Mammary epithelial cell (primary cell): ENCODE measurements around the gene GNL2.

Experiments used
- CTCF ChIP-seq, 2 donors: IDR thresholded peaks in 1 of 2; conservative IDR thresholded peaks in 1 of 2; 2 replicates each; pipeline ENCODE4 v1.5.1; 2011 to 2012; ENCODE audit warnings: inconsistent platforms in 2 of 2, low read length in 2 of 2, mild to moderate bottlenecking in 2 of 2, control low read depth in 1 of 2, low read depth in 1 of 2; ENCODE audit not compliant: insufficient read depth in 1 of 2; ENCODE audit errors: extremely low read depth in 1 of 2
- EZH2 ChIP-seq: IDR thresholded peaks from 2 replicates; pipeline ENCODE4 v1.6.1; 2012; ENCODE audit warnings: low read length, inconsistent platforms, borderline replicate concordance

DNA sequence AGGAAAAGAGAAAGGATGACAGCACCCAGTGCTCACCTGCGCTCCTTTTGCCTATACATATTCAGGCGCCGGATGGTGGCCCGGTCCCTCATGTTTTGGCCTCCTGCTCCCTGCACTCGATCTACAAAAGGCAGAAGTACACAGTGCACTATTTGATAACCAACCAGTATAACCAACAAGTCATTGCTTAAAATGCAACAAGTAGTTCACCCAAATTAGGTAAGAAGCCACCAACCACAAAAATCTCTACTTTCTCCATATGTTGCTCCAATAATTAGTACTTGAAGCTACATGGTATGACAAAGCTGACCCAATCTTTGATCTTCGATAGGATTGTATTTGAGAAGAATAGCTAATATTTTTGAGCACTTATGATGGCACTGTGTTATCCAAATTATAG is 2.0 kb downstream of the GNL2 start:
- TF ChIP-seq CTCF (conservative IDR thresholded peaks at IDR 0.05 in 1 of 2, IDR thresholded peaks at IDR 0.05 in 1 of 2; ENCODE audit: extremely low read depth in 1 of 2, insufficient read depth in 1 of 2, low read depth in 1 of 2, low read length in 2 of 2) (no peak), EZH2 (no peak)
